ENCODE measurements around the gene PGAP2. TPM values are rescaled to one million over a fixed set of nuclear protein-coding genes. Genes with fewer than 3 reads are reported as not detected.
"Not testable (repeated sequence)": the region's sequence is repeated elsewhere in the genome, so short reads cannot be mapped to it uniquely, and the experiment has no call there.

Gene PGAP2
- total and polyA plus RNA-seq, 8 donors, result 13.5 to 32.9 (median 18.8) TPM

DNA sequence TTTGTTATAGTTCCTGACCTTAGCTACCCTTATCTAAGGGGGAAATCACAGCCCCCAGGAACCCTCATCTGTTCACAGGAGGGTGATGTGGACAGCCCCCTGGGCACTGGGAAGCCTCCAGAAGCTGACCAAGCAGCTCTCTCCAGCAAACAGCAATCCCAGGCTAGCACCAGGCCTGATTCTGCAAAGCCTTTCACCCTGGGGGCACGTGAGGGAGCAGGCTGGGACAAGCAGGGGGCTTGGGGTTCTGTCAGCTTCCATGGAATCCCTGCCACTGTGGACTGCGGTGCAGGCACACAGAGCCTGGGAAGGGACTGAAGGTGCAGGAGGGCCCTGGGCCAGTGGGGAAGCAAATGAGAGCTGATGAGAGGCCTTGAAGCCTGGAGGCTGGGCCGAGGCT, 2.1 kb downstream of the PGAP2 start:
- intact Hi-C loops (cut with DNase I), result no loop called here
- whole genome bisulfite sequencing, 2 donors, result 83 to 96% methylated on average over 3 of the region's 3 CpGs

DNA sequence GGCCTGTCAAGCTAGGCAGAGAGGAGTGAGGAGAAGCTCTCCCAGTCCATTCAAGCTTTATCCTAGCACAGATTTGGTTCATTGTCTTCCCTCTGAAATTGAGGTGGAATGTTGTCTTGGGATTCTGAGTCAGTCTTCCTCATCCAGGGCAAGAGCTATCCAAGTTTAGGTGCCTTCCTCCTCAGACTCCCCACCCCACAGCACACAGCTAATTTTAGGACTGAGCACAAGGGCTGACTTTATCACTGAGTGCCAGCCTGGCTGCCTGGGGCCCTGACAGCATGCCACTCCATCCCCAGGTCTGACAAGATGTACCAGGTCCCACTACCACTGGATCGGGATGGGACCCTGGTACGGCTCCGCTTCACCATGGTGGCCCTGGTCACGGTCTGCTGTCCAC, 2.6 kb downstream of the PGAP2 start:
- Histone ChIP-seq H3K27me3 (no peaks in the 10 kb centered on the region), H3K4me3 (no peak overlapping the region), H3K9me3 (no peaks in the 10 kb centered on the region), H3K4me1 (no peaks in the 10 kb centered on the region), H3K27ac (no peak overlapping the region), H3K36me3 (no peaks in the 10 kb centered on the region)
- DNase-seq, result no peak
- no peak for ATAC-seq
- no peak for FAIRE-seq
- TF ChIP-seq CTCF (IDR thresholded peaks at IDR 0.05), result no peak
- intact Hi-C loops (cut with DNase I), result no loop called here
- WGBS, 2 donors, result 93 to 98% methylated on average over 4 of the region's 4 CpGs

More for the DNA sequence above, 2.1 kb downstream of the PGAP2 start:
- H3K27me3 ChIP-seq, result no peaks in the 10 kb centered on the region
- no peak for TF ChIP-seq CTCF (IDR thresholded peaks at IDR 0.05)
- no peaks in the 10 kb centered on the region for H3K9me3 ChIP-seq
- no peak overlapping the region for H3K4me3 ChIP-seq
- H3K27ac ChIP-seq, result no peak overlapping the region
- H3K36me3 ChIP-seq, result no peaks in the 10 kb centered on the region
- DNase-seq, result no peak
- no peak for FAIRE-seq
- ATAC-seq, result no peak
- no peaks in the 10 kb centered on the region for H3K4me1 ChIP-seq

DNA sequence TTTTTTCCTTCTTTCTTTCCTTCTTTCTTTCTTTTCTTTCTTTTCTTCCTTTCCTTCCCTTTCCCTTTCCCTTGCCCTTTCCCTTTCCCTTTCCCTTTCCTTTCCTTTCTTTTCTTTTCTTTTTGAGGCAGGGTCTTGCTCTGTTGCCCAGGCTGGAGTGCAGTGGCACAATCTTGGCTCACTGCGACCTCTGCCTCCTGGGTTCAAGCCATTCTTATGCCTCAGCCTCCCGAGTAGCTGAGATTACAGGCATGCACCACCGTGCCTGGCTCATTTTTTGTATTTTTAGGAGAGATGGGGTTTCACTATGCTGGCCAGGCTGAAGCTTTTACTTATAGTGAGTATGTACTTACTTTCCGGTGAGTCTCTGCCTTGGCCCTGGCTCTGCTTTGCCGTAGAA, 6.5 kb downstream of the PGAP2 start:
- H3K9me3 ChIP-seq; FAIRE-seq; H3K27me3 ChIP-seq; DNase-seq; H3K4me1 ChIP-seq; ATAC-seq; H3K27ac ChIP-seq; H3K4me3 ChIP-seq; H3K36me3 ChIP-seq; intact Hi-C loops (cut with DNase I): not testable (repeated sequence)
- WGBS, 2 donors, result 96 to 97% methylated on average over 5 of the region's 5 CpGs

DNA sequence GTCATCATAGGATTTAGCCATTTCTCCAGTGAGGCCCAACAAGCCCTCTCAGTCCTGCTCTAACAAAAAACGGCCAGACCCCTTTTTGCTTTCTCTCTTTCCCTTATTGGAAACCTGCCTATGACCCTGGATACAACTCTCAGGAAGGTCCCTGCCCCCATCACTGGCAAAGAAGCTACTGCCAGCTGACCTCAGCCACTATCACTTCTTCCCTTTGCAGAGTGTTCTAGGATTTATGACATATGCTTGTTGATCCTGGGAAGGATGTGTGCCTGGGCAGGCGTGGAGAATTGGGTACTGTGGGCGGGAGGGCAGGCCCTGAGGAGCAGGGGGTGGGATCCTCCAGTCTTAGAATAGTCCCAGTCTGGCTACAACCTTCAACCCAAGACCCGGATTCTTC, 7.5 kb downstream of the PGAP2 start:
- H3K9me3 ChIP-seq, result no peaks in the 10 kb centered on the region
- FAIRE-seq, result no peak
- DNase-seq, result no peak
- no peaks in the 10 kb centered on the region for H3K36me3 ChIP-seq
- no peaks in the 10 kb centered on the region for H3K4me1 ChIP-seq
- 86 to 96% methylated on average over 4 of the region's 4 CpGs for WGBS, 2 donors
- no peak overlapping the region for H3K27ac ChIP-seq
- no peak for ATAC-seq
- H3K27me3 ChIP-seq, result no peaks in the 10 kb centered on the region
- TF ChIP-seq CTCF (IDR thresholded peaks at IDR 0.05), result no peak
- H3K4me3 ChIP-seq, result no peak overlapping the region
- intact Hi-C loops (cut with DNase I), result no loop called here

DNA sequence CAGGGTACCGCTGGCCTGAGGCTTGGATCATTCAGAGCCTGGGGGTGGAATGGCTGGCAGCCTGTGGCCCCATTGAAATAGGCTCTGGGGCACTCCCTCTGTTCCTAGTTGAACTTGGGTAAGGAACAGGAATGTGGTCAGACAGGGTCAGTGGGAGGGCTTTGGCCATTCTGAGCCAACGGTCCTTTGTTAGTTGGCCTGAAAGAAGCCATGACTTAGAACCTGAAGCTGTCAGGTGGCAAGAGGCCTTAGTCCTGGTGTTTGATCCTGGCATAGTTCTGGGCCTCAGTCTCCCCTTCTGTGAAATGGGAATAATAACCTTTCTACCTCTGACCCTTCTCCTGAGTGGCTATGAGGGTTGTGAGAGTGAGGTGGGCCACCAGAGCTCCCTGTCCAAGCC, 8.3 kb downstream of the PGAP2 start:
- Histone ChIP-seq H3K27me3 (no peaks in the 10 kb centered on the region), H3K9me3 (no peaks in the 10 kb centered on the region), H3K27ac (no peak overlapping the region), H3K4me3 (no peak overlapping the region), H3K36me3 (no peaks in the 10 kb centered on the region), H3K4me1 (no peaks in the 10 kb centered on the region)
- no peak for ATAC-seq
- FAIRE-seq, result no peak
- intact Hi-C loops (cut with DNase I), result no loop called here
- no peak for TF ChIP-seq CTCF (IDR thresholded peaks at IDR 0.05)
- no peak for DNase-seq
- 70 to 75% methylated on average over 2 of the region's 2 CpGs for WGBS, 2 donors

Measured in pancreas (tissue), 10 donors.